CD4-positive, alpha-beta T cell (primary cell): ENCODE results near the gene COPS8. TPM values are rescaled to one million over a fixed set of nuclear protein-coding genes. Genes with fewer than 3 reads are reported as not detected.

Experiments used
- ATAC-seq: fragments of 200-7000 bp; cut with Tn5 transposase; one replicate; pipeline ENCODE4 v1.10.0; 2022; ENCODE audit warnings: mild to moderate bottlenecking; ENCODE audit not compliant: poor library complexity
- CTCF ChIA-PET: fragments of 350-600 bp; sonication (Branson Sonifier 250); formaldehyde crosslinking; loops from one replicate; lab custom pipeline; 2021; ENCODE audit warnings: antibody characterized with exemption, inconsistent platforms; lab: Charles Lee
- POLR2A ChIA-PET: fragments of 350-600 bp; sonication (Branson Sonifier 250); formaldehyde crosslinking; loops from one replicate; lab custom pipeline; 2021; ENCODE audit warnings: antibody characterized with exemption, inconsistent platforms; lab: Charles Lee
- DNase-seq, 14 experiments: peaks; one replicate each; pipeline ENCODE4 v3.0.0-alpha.2; 2013 to 2020; ENCODE audit warnings: mixed read lengths in 2 of 14
- H3K27ac ChIP-seq, 2 donors: one replicate each; pipeline versions ENCODE4 v1.5.1 to v1.7.0; 2013; ENCODE audit warnings: low read length in 2 of 2, low read depth in 1 of 2, mild to moderate bottlenecking in 1 of 2
- H3K27me3 ChIP-seq, 2 experiments: 1 replicate in 1 of 2; 2 replicates in 1 of 2; pipeline versions ENCODE4 v1.6.1 to v1.7.0; 2013; ENCODE audit warnings: low read length in 2 of 2, control low read depth in 1 of 2, mild to moderate bottlenecking in 1 of 2, moderate library complexity in 1 of 2; ENCODE audit not compliant: insufficient read depth in 2 of 2, control insufficient read depth in 1 of 2
- H3K36me3 ChIP-seq: one replicate; pipeline ENCODE4 v1.6.1; 2013; ENCODE audit warnings: low read length, control low read depth; ENCODE audit not compliant: insufficient read depth
- H3K4me1 ChIP-seq: one replicate; pipeline ENCODE4 v1.6.1; 2013; ENCODE audit warnings: low read length, control low read depth; ENCODE audit not compliant: insufficient read depth
- H3K4me3 ChIP-seq: one replicate; pipeline ENCODE4 v1.5.1; 2013; ENCODE audit warnings: mild to moderate bottlenecking, low read length, moderate library complexity
- H3K9me3 ChIP-seq, 2 experiments: 1 replicate in 1 of 2; 2 replicates in 1 of 2; pipeline versions ENCODE4 v1.6.1 to v1.7.0; 2013; ENCODE audit warnings: low read length in 2 of 2, mild to moderate bottlenecking in 2 of 2, control low read depth in 1 of 2, moderate library complexity in 1 of 2; ENCODE audit not compliant: control insufficient read depth in 1 of 2, insufficient read depth in 1 of 2
- H3K27ac Mint-ChIP-seq: one replicate; pipeline ENCODE4 v1.8.0; 2020; ENCODE audit warnings: mixed read lengths
- H3K27me3 Mint-ChIP-seq: one replicate; pipeline ENCODE4 v1.8.0; 2021; ENCODE audit warnings: mixed read lengths
- H3K36me3 Mint-ChIP-seq: one replicate; pipeline ENCODE4 v1.8.0; 2021; ENCODE audit warnings: low read depth, mixed read lengths
- H3K4me1 Mint-ChIP-seq: one replicate; pipeline ENCODE4 v1.8.0; 2021; ENCODE audit warnings: low read depth, mixed read lengths
- H3K4me3 Mint-ChIP-seq: one replicate; pipeline ENCODE4 v1.8.0; 2020; ENCODE audit warnings: mild to moderate bottlenecking, mixed read lengths
- H3K9me3 Mint-ChIP-seq: one replicate; pipeline ENCODE4 v1.8.0; 2020; ENCODE audit warnings: mixed read lengths
- intact Hi-C, 2 experiments: fragments of 100-400 bp; cut with DNase I in 1 of 2; cut with micrococcal nuclease in 1 of 2; formaldehyde crosslinking; loops; one replicate each; pipeline versions ENCODE4 v1.15.1 to v1.9.0; 2023 to 2025; cut with DNase I, micrococcal nuclease
- total RNA-seq, 174 experiments: library from RNA in 2 of 174; stranded (reverse) in 2 of 174; gene quantifications; one replicate each; pipeline ENCODE4 v1.2.3 and lab custom pipeline; 2021 to 2026
- TF ChIP-seq, protein P1 (sequence below): fragments of 200-600 bp; IDR thresholded peaks from one replicate; pipeline ENCODE4 v1.8.0; 2022; ENCODE audit warnings: antibody characterized with exemption, mild to moderate bottlenecking

The COPS8 gene
- total RNA-seq, 2 experiments from 2014 or later = 47.9 to 51.7 TPM

DNA sequence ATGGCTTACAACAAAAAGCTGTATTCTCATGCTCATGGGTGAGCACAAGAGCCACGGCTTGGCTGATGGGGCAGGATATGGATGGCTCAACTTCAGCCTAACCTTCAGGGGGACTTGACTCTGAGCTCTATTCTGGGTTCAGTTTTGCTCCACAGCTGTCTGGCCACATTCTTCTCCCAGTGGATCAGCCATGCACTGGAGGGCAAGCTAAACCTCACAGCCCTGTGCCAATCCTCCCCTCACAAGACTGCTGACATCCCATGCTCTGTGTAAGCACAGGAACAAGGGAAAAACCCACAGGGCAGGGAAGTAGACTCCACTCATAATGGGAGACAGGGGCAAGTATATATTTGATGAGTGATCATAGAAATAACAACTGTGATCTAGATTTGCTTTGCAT lies 35.6 kb downstream of the COPS8 start:
- Mint-ChIP-seq H3K27ac (no peak overlapping the region), H3K9me3 (no peaks in the 10 kb centered on the region), H3K4me1 (no peaks in the 10 kb centered on the region), H3K27me3 (no peaks in the 10 kb centered on the region), H3K4me3 (no peak overlapping the region), H3K36me3 (no peaks in the 10 kb centered on the region)
- H3K4me3 ChIP-seq = no peak overlapping the region
- peaks cover 0 to 2% of the 10 kb centered on the region in 2 experiments for H3K27me3 ChIP-seq
- ATAC-seq (no peak), DNase-seq (no peak)
- ChIA-PET POLR2A (no interaction called here), CTCF (interaction anchor here (1.0 kb wide), 1 partner anchor 451 kb away, joined by 5 read pairs; no protein-coding TSS in a partner anchor)
- no peak overlapping the region for H3K27ac ChIP-seq
- no peaks in the 10 kb centered on the region for H3K4me1 ChIP-seq
- H3K36me3 ChIP-seq = no peaks in the 10 kb centered on the region
- H3K9me3 ChIP-seq = no peaks in the 10 kb centered on the region
- TF ChIP-seq, protein P1, sequence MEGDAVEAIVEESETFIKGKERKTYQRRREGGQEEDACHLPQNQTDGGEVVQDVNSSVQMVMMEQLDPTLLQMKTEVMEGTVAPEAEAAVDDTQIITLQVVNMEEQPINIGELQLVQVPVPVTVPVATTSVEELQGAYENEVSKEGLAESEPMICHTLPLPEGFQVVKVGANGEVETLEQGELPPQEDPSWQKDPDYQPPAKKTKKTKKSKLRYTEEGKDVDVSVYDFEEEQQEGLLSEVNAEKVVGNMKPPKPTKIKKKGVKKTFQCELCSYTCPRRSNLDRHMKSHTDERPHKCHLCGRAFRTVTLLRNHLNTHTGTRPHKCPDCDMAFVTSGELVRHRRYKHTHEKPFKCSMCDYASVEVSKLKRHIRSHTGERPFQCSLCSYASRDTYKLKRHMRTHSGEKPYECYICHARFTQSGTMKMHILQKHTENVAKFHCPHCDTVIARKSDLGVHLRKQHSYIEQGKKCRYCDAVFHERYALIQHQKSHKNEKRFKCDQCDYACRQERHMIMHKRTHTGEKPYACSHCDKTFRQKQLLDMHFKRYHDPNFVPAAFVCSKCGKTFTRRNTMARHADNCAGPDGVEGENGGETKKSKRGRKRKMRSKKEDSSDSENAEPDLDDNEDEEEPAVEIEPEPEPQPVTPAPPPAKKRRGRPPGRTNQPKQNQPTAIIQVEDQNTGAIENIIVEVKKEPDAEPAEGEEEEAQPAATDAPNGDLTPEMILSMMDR = no peak
- intact Hi-C loops = no loop called here

- intact Hi-C loops = no loop called here
- TF ChIP-seq, protein P1 = peak; percentile 42
- ChIA-PET CTCF (interaction anchor here (0.7 to 1.0 kb wide), 2 partner anchors 26 to 450 kb away, joined by 3 to 5 read pairs; no protein-coding TSS in a partner anchor), POLR2A (no interaction called here)
- H3K36me3 ChIP-seq = no peaks in the 10 kb centered on the region
- Mint-ChIP-seq H3K4me3 (no peak overlapping the region), H3K27ac (no peak overlapping the region), H3K9me3 (no peaks in the 10 kb centered on the region), H3K27me3 (no peaks in the 10 kb centered on the region), H3K36me3 (no peaks in the 10 kb centered on the region), H3K4me1 (no peaks in the 10 kb centered on the region)
- H3K9me3 ChIP-seq = no peaks in the 10 kb centered on the region
- no peaks in the 10 kb centered on the region for H3K4me1 ChIP-seq
- no peak overlapping the region for H3K27ac ChIP-seq
- H3K4me3 ChIP-seq = no peak overlapping the region
- DNase-seq = peak in 11 of 14 experiments; percentile 5 to 49 (median 12)
- peaks cover 0 to 2% of the 10 kb centered on the region in 2 experiments for H3K27me3 ChIP-seq
- ATAC-seq = peak; percentile 52
These were observed 36.6 kb downstream of the COPS8 start for GRCh38 chr2:237122214-237122666.

- ChIA-PET POLR2A (no interaction called here), CTCF (no interaction called here)
- H3K36me3 Mint-ChIP-seq = no peaks in the 10 kb centered on the region
- H3K36me3 ChIP-seq = no peaks in the 10 kb centered on the region
- no peaks in the 10 kb centered on the region for H3K27me3 Mint-ChIP-seq
- H3K4me1 Mint-ChIP-seq = no peaks in the 10 kb centered on the region
- H3K9me3 ChIP-seq = no peaks in the 10 kb centered on the region
- H3K9me3 Mint-ChIP-seq = no peaks in the 10 kb centered on the region
- no peak overlapping the region for H3K4me3 ChIP-seq
- TF ChIP-seq, protein P1 = no peak
- intact Hi-C loops = no loop called here
- H3K4me1 ChIP-seq = no peaks in the 10 kb centered on the region
- H3K27ac Mint-ChIP-seq = no peak overlapping the region
- peaks cover 0 to 2% of the 10 kb centered on the region in 2 experiments for H3K27me3 ChIP-seq
- DNase-seq (no peak), ATAC-seq (no peak)
- H3K4me3 Mint-ChIP-seq = no peak overlapping the region
- no peak overlapping the region for H3K27ac ChIP-seq
These were observed 39.1 kb downstream of the COPS8 start for GRCh38 chr2:237124820-237125219.
